ENCODE data around the gene IL1RAPL2.

IL1RAPL2 gene

GRCh38 chrX:104987063-104987462, 421.1 kb downstream of the IL1RAPL2 start:
- Histone ChIP-seq H3K4me3 (ENCODE audit: low read depth, low read length) (no peak overlapping the region), H3K4me1 (ENCODE audit: control insufficient read depth, insufficient read depth, low read length) (no peaks in the 10 kb centered on the region), H3K9me3 (ENCODE audit: control insufficient read depth, insufficient read depth, low read depth, low read length) (no peaks in the 10 kb centered on the region), H3K27ac (ENCODE audit: extremely low read depth, low read depth, low read length) (no peak overlapping the region), H3K36me3 (ENCODE audit: control insufficient read depth in 2 of 2, insufficient read depth in 1 of 2, low read length in 2 of 2) (no peaks in the 10 kb centered on the region)
- no peak for TF ChIP-seq ZNF148 (tag by site-specific recombination; IDR thresholded peaks at IDR 0.05; ENCODE audit: borderline replicate concordance)
- no peak for TF ChIP-seq ZSCAN5A (tag by site-specific recombination; IDR thresholded peaks at IDR 0.05)
- no peak for TF ChIP-seq ZNF280C (tag by site-specific recombination; IDR thresholded peaks at IDR 0.05)
- TF ChIP-seq PRDM4 (tag by site-specific recombination; IDR thresholded peaks at IDR 0.05): no peak
- no peak for TF ChIP-seq RBAK (tag by site-specific recombination; IDR thresholded peaks at IDR 0.05)
- TF ChIP-seq ZNF274 (IDR thresholded peaks at IDR 0.05; ENCODE audit: low read length): no peak
- TF ChIP-seq ZNF274 (tag by site-specific recombination; IDR thresholded peaks at IDR 0.05; ENCODE audit: borderline replicate concordance): no peak
- TF ChIP-seq KLF8 (tag by site-specific recombination; IDR thresholded peaks at IDR 0.05): no peak
- no peak for TF ChIP-seq YY1 (tag by site-specific recombination; IDR thresholded peaks at IDR 0.05)
- ChIA-PET POLR2A (no interaction called here), CTCF (no interaction called here)

- H3K4me3 ChIP-seq (ENCODE audit: low read depth, low read length): no peak overlapping the region
- POLR2A ChIA-PET: no interaction called here
- CTCF ChIA-PET: no interaction called here
- H3K36me3 ChIP-seq (ENCODE audit: control insufficient read depth in 2 of 2, insufficient read depth in 1 of 2, low read length in 2 of 2): no peaks in the 10 kb centered on the region
- H3K4me1 ChIP-seq (ENCODE audit: control insufficient read depth, insufficient read depth, low read length): no peaks in the 10 kb centered on the region
- no peak overlapping the region for H3K27ac ChIP-seq (ENCODE audit: extremely low read depth, low read depth, low read length)
- H3K9me3 ChIP-seq (ENCODE audit: control insufficient read depth, insufficient read depth, low read depth, low read length): no peaks in the 10 kb centered on the region
- TF ChIP-seq ZNF239 (tag by site-specific recombination; IDR thresholded peaks at IDR 0.05) (no peak), ZNF629 (tag by site-specific recombination; IDR thresholded peaks at IDR 0.05) (no peak), PRDM1 (tag by site-specific recombination; IDR thresholded peaks at IDR 0.05) (no peak), ZNF121 (tag by site-specific recombination; IDR thresholded peaks at IDR 0.05) (no peak), ZNF658 (tag by site-specific recombination; IDR thresholded peaks at IDR 0.05) (no peak), WT1 (tag by site-specific recombination; IDR thresholded peaks at IDR 0.05) (no peak), ZNF148 (tag by site-specific recombination; IDR thresholded peaks at IDR 0.05; ENCODE audit: borderline replicate concordance) (no peak), ZNF280C (tag by site-specific recombination; IDR thresholded peaks at IDR 0.05) (no peak), INSM2 (tag by site-specific recombination; IDR thresholded peaks at IDR 0.05) (no peak), ZNF140 (tag by site-specific recombination; IDR thresholded peaks at IDR 0.05) (no peak), ZBTB44 (tag by site-specific recombination; IDR thresholded peaks at IDR 0.05) (no peak)
These were observed 422.0 kb downstream of the IL1RAPL2 start for GRCh38 chrX:104988038-104988437.

Data from HEK293 (cell line).